Hepatic stellate cell (primary cell): ENCODE results near the gene MYL3.

Experiments
- DNase-seq: peaks from one replicate; pipeline ENCODE4 v3.0.0; 2011; ENCODE audit warnings: low spot score

The MYL3 gene

GRCh38 chr3:46865031-46865507 lies 1.8 kb upstream of the MYL3 start:
- DNase-seq: no peak

GRCh38 chr3:46864061-46864881 lies 1.0 kb upstream of the MYL3 start:
- DNase-seq: no peak

- no peak for DNase-seq
Measured at GRCh38 chr3:46862369-46863025, 747 bp downstream of the MYL3 start.

GRCh38 chr3:46861605-46862368 lies 1.5 kb downstream of the MYL3 start:
- no peak for DNase-seq

GRCh38 chr3:46860810-46861604 lies 2.2 kb downstream of the MYL3 start:
- no peak for DNase-seq

- DNase-seq: no peak
Measured at GRCh38 chr3:46860017-46860809, 3.0 kb downstream of the MYL3 start.

- no peak for DNase-seq
Measured at GRCh38 chr3:46859001-46859710, 4.1 kb downstream of the MYL3 start.

GRCh38 chr3:46858456-46858855 lies 4.8 kb downstream of the MYL3 start:
- DNase-seq: no peak

- DNase-seq: no peak
Measured at GRCh38 chr3:46857485-46858341, 5.5 kb downstream of the MYL3 start.

GRCh38 chr3:46856576-46857471 lies 6.4 kb downstream of the MYL3 start:
- no peak for DNase-seq

- no peak for DNase-seq
Measured at GRCh38 chr3:46854555-46854991, 8.7 kb downstream of the MYL3 start.

- DNase-seq: no peak
Measured at GRCh38 chr3:46853441-46854415, 9.5 kb downstream of the MYL3 start.

GRCh38 chr3:46852839-46853355 lies 10.3 kb downstream of the MYL3 start:
- no peak for DNase-seq

GRCh38 chr3:46852334-46852720 lies 10.9 kb downstream of the MYL3 start:
- no peak for DNase-seq

- DNase-seq: no peak
Measured at GRCh38 chr3:46851364-46852333, 11.6 kb downstream of the MYL3 start.

GRCh38 chr3:46850468-46850779 lies 12.8 kb downstream of the MYL3 start:
- DNase-seq: no peak
